ENCODE data around the gene TAGLN. TPM values are rescaled to one million over a fixed set of nuclear protein-coding genes. Genes with fewer than 3 reads are reported as not detected.

Gene TAGLN
- total and polyA plus RNA-seq, 10 donors: 117 to 1,088 (median 350) TPM

DNA sequence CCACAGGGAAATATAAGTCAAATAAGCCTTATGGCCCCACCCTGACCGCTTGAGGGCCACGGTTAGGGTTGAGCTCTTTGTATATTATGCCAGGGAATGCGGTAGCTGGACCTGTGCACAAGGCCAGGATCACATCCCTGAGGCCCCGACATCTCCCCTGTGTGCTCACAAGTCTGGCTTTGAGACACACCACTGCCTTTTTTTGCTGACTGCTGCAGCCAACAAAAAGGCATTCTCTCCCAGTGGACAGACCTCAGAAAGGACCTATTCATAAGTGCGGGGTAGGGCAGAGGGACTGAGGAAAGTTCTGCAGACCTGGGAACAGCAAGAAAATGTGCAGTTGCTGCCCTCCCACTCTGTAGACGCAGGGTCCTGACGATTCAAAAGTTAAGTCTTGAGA is 24.1 kb upstream of the TAGLN start:
- intact Hi-C loops (cut with DNase I; ENCODE audit: low total_unique reads): no loop called here
- 79 to 84% (median 81%) methylated on average over 6 to 7 of the region's 7 CpGs for WGBS, 5 donors
- Histone ChIP-seq H3K36me3 (peaks cover 0 to 20% (median 6%) of the 10 kb centered on the region in 6 donors), H3K9me3 (no peaks in the 10 kb centered on the region), H3K4me3 (no peak overlapping the region), H3K27ac (no peak overlapping the region), H3K4me1 (peaks cover 6 to 39% (median 21%) of the 10 kb centered on the region in 6 donors), H3K27me3 (replicated peaks in 1 of 7) (no peaks in the 10 kb centered on the region)
- no peak for DNase-seq
- TF ChIP-seq, protein P1, sequence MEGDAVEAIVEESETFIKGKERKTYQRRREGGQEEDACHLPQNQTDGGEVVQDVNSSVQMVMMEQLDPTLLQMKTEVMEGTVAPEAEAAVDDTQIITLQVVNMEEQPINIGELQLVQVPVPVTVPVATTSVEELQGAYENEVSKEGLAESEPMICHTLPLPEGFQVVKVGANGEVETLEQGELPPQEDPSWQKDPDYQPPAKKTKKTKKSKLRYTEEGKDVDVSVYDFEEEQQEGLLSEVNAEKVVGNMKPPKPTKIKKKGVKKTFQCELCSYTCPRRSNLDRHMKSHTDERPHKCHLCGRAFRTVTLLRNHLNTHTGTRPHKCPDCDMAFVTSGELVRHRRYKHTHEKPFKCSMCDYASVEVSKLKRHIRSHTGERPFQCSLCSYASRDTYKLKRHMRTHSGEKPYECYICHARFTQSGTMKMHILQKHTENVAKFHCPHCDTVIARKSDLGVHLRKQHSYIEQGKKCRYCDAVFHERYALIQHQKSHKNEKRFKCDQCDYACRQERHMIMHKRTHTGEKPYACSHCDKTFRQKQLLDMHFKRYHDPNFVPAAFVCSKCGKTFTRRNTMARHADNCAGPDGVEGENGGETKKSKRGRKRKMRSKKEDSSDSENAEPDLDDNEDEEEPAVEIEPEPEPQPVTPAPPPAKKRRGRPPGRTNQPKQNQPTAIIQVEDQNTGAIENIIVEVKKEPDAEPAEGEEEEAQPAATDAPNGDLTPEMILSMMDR (IDR thresholded peaks at IDR 0.05 in 8 of 11, conservative IDR thresholded peaks at IDR 0.05 in 3 of 11): no peak
- TF ChIP-seq POLR2AphosphoS5 (IDR thresholded peaks at IDR 0.05): no peak
- no peak for TF ChIP-seq POLR2A (IDR thresholded peaks at IDR 0.05)

DNA sequence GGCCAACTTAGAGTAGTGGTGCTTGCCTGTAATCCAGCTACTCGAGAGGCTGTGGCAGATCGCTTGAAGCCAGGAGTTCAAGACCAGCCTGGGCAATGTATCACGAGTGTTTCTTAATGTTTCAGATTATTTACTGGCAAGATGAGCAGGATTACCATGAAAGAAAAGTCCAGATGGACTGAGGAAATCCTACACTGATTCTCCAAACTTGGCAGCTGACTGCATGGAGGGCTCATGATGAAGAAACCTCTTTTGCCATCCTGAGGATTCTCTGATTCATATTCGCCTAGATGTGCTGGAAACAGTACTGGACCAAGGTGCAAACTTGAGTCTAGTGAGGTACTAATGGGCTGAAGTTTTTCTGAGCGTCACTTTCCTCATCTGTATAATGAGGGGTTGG is 23.4 kb upstream of the TAGLN start:
- H3K27ac ChIP-seq: no peak overlapping the region
- no peaks in the 10 kb centered on the region for H3K9me3 ChIP-seq
- no peak for DNase-seq
- H3K36me3 ChIP-seq: peaks cover 0 to 13% (median 3%) of the 10 kb centered on the region in 6 donors
- peaks cover 12 to 46% (median 28%) of the 10 kb centered on the region in 6 donors for H3K4me1 ChIP-seq
- 93 to 98% (median 95%) methylated on average over 5 of the region's 5 CpGs for WGBS, 5 donors
- H3K27me3 ChIP-seq (replicated peaks in 1 of 7): no peaks in the 10 kb centered on the region
- TF ChIP-seq POLR2A (IDR thresholded peaks at IDR 0.05) (no peak), POLR2AphosphoS5 (IDR thresholded peaks at IDR 0.05) (no peak)
- TF ChIP-seq, protein P1 (IDR thresholded peaks at IDR 0.05 in 8 of 11, conservative IDR thresholded peaks at IDR 0.05 in 3 of 11): no peak
- intact Hi-C loops (cut with DNase I; ENCODE audit: low total_unique reads): no loop called here
- no peak overlapping the region for H3K4me3 ChIP-seq

DNA sequence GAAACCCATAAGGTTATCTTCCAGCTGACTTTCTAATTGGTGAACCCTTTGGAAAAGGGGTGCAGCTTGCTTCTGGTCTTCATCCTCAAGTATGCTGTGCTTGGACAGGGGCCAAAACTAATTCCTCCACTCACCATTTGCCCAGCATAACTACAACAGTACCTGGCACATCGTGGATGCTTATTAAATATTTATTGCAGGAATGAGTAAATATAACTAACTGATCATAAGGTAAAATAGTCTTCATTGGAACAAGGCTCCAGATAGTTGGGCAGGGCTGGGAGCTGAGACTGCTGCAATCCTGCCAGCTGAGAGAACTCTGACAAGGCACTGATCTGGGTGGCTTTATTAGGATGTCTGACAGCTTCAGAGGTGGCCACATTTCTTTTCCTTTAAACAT is 23.0 kb upstream of the TAGLN start:
- H3K4me3 ChIP-seq: no peak overlapping the region
- TF ChIP-seq POLR2AphosphoS5 (IDR thresholded peaks at IDR 0.05) (no peak), POLR2A (IDR thresholded peaks at IDR 0.05) (no peak)
- TF ChIP-seq, protein P1 (IDR thresholded peaks at IDR 0.05 in 8 of 11, conservative IDR thresholded peaks at IDR 0.05 in 3 of 11): no peak
- peaks cover 16 to 50% (median 32%) of the 10 kb centered on the region in 6 donors for H3K4me1 ChIP-seq
- H3K27ac ChIP-seq: no peak overlapping the region
- DNase-seq: no peak
- 85 to 100% (median 91%) methylated on average over 1 of the region's 1 CpG for WGBS, 5 donors
- H3K27me3 ChIP-seq (replicated peaks in 1 of 7): no peaks in the 10 kb centered on the region
- no peaks in the 10 kb centered on the region for H3K9me3 ChIP-seq
- H3K36me3 ChIP-seq: peaks cover 0 to 9% (median 1%) of the 10 kb centered on the region in 6 donors
- intact Hi-C loops (cut with DNase I; ENCODE audit: low total_unique reads): no loop called here

DNA sequence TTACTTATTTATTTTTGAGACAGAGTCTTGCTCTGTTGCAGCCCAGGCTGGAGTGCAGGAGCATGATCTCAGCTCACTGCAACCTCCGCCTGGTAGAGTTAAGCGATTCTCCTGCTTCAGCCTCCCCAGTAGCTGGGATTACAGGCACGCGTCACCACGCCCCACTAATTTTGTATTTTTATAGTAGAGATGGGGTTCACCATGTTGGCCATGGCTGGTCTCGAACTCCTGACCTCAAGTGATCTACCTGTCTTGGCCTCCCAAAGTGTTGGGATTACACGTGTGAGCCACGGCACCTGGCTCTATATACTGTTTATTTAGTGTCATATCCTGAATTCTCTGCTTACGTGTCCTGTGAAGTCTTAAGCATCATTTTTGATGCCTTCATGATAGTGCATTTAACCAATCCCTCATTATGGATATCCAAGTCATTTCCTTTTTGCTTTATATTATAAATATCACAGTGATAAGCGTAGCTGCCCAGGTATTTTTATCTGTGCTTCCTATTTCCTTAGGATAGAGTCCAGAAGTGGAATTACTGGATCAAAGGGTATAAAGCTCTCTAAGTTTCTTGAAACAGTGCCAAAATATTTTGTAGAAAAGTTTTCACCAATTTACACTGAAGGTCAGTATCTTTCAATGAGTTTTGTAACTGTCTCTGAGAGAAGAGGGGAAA is 21.5 kb upstream of the TAGLN start:
- H3K27me3 ChIP-seq (replicated peaks in 1 of 7): no peaks in the 10 kb centered on the region
- H3K9me3 ChIP-seq: no peaks in the 10 kb centered on the region
- TF ChIP-seq POLR2A (IDR thresholded peaks at IDR 0.05): no peak
- TF ChIP-seq POLR2AphosphoS5 (IDR thresholded peaks at IDR 0.05): no peak
- TF ChIP-seq, protein P1 (IDR thresholded peaks at IDR 0.05 in 8 of 11, conservative IDR thresholded peaks at IDR 0.05 in 3 of 11): no peak
- intact Hi-C loops (cut with DNase I; ENCODE audit: low total_unique reads): no loop called here
- 79 to 89% (median 85%) methylated on average over 10 of the region's 10 CpGs for WGBS, 5 donors
- no peak for DNase-seq
- peak overlapping the region in 6 of 8 donors; percentile 86 to 97 (median 96) for H3K27ac ChIP-seq
- H3K4me1 ChIP-seq: peaks cover 19 to 55% (median 37%) of the 10 kb centered on the region in 6 donors
- H3K4me3 ChIP-seq: peak overlapping the region in 5 of 8 donors; percentile 81 to 92 (median 90)
- peaks cover 0 to 13% (median 9%) of the 10 kb centered on the region in 6 donors for H3K36me3 ChIP-seq
